Parathyroid adenoma (tissue), 2 donors: ENCODE results near the gene AKAP9.
"Not testable (repeated sequence)": the region's sequence is repeated elsewhere in the genome, so short reads cannot be mapped to it uniquely, and the experiment has no call there.

Experiments used
- H2AFZ ChIP-seq: fragments of 300-600 bp; sonication (generic); one replicate; pipeline ENCODE4 v1.7.0; 2017; ENCODE audit warnings: antibody characterized with exemption, mild to moderate bottlenecking
- H3K27ac ChIP-seq: fragments of 300-600 bp; sonication (generic); one replicate; pipeline ENCODE4 v1.7.0; 2017
- H3K27me3 ChIP-seq: fragments of 300-600 bp; sonication (generic); one replicate; pipeline ENCODE4 v1.7.0; 2017; ENCODE audit warnings: low read length; ENCODE audit not compliant: control insufficient read depth, insufficient read depth
- H3K36me3 ChIP-seq: fragments of 300-600 bp; sonication (generic); one replicate; pipeline ENCODE4 v1.7.0; 2017; ENCODE audit warnings: low read length; ENCODE audit not compliant: control insufficient read depth, insufficient read depth
- H3K4me1 ChIP-seq: fragments of 300-600 bp; sonication (generic); one replicate; pipeline ENCODE4 v1.7.0; 2017; ENCODE audit warnings: control low read depth
- H3K4me2 ChIP-seq: fragments of 300-600 bp; sonication (generic); one replicate; pipeline ENCODE4 v1.7.0; 2017; ENCODE audit warnings: low read length
- H3K4me3 ChIP-seq: fragments of 300-600 bp; sonication (generic); one replicate; pipeline ENCODE4 v1.7.0; 2017; ENCODE audit warnings: low read depth, low read length
- H3K79me2 ChIP-seq: fragments of 300-600 bp; sonication (generic); one replicate; pipeline ENCODE4 v1.7.0; 2017; ENCODE audit warnings: control low read depth
- H3K9ac ChIP-seq: fragments of 300-600 bp; sonication (generic); one replicate; pipeline ENCODE4 v1.7.0; 2017; ENCODE audit warnings: mild to moderate bottlenecking
- H3K9me3 ChIP-seq: fragments of 300-600 bp; sonication (generic); one replicate; pipeline ENCODE4 v1.7.0; 2017; ENCODE audit warnings: low read length; ENCODE audit not compliant: control insufficient read depth
- TF ChIP-seq, protein P1 (sequence below): fragments of 300-600 bp; sonication (generic); IDR thresholded peaks from one replicate; pipeline ENCODE4 v1.7.0; 2017; ENCODE audit warnings: antibody characterized with exemption, mild to moderate bottlenecking
- donor health status: primary hyperparathyroidism.

Gene AKAP9

DNA sequence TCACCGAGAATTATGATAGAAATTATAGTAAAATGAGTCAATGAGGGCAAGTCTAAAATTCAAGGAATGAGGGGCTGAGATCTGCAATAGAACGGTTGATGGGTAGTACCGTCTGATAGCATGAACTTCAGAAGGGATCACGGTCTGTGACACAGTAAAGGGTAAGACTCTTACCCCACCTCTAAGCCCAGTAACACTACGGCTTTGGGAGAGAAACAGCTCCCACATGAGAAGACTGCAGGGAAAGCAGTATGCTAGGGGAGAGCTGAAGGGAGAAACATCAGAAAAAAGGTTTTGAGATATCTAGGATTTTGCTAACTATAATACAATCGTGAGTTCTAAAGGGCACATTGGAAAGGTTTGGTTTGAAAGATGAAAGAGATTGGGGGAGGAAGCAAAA is 12.8 kb upstream of the AKAP9 start:
- Histone ChIP-seq H3K27me3 (no peaks in the 10 kb centered on the region), H3K4me3 (no peak overlapping the region), H3K79me2 (no peaks in the 10 kb centered on the region), H3K9ac (no peak overlapping the region), H3K4me2 (no peak overlapping the region), H3K36me3 (no peaks in the 10 kb centered on the region), H2AFZ (peak overlapping the region; percentile 31), H3K4me1 (no peaks in the 10 kb centered on the region), H3K9me3 (no peaks in the 10 kb centered on the region), H3K27ac (no peak overlapping the region)
- TF ChIP-seq, protein P1, sequence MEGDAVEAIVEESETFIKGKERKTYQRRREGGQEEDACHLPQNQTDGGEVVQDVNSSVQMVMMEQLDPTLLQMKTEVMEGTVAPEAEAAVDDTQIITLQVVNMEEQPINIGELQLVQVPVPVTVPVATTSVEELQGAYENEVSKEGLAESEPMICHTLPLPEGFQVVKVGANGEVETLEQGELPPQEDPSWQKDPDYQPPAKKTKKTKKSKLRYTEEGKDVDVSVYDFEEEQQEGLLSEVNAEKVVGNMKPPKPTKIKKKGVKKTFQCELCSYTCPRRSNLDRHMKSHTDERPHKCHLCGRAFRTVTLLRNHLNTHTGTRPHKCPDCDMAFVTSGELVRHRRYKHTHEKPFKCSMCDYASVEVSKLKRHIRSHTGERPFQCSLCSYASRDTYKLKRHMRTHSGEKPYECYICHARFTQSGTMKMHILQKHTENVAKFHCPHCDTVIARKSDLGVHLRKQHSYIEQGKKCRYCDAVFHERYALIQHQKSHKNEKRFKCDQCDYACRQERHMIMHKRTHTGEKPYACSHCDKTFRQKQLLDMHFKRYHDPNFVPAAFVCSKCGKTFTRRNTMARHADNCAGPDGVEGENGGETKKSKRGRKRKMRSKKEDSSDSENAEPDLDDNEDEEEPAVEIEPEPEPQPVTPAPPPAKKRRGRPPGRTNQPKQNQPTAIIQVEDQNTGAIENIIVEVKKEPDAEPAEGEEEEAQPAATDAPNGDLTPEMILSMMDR, result no peak

DNA sequence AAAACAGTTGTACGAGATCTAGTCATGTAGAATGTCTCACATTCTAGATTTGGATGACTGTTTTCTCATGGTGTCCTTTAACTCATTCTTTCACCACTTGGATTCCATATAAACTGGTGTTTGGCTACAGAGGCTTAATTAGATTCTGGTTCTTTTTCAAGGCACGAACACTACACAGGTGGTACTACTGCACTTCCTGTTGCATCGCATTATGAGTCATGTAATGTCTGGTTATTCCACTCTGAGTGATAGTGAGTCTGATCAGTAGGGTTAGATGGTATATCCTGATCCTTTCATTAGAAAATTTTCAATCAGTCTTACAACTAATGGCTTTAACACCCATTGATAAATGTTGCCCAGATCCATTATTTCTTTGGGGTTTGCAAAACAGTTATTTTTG is 11.2 kb upstream of the AKAP9 start:
- TF ChIP-seq, protein P1, result no peak
- H3K4me2 ChIP-seq, result no peak overlapping the region
- no peaks in the 10 kb centered on the region for H3K36me3 ChIP-seq
- H3K79me2 ChIP-seq, result no peaks in the 10 kb centered on the region
- no peak overlapping the region for H2AFZ ChIP-seq
- H3K9me3 ChIP-seq, result no peaks in the 10 kb centered on the region
- no peak overlapping the region for H3K27ac ChIP-seq
- no peaks in the 10 kb centered on the region for H3K4me1 ChIP-seq
- no peak overlapping the region for H3K9ac ChIP-seq
- no peak overlapping the region for H3K4me3 ChIP-seq
- no peaks in the 10 kb centered on the region for H3K27me3 ChIP-seq

DNA sequence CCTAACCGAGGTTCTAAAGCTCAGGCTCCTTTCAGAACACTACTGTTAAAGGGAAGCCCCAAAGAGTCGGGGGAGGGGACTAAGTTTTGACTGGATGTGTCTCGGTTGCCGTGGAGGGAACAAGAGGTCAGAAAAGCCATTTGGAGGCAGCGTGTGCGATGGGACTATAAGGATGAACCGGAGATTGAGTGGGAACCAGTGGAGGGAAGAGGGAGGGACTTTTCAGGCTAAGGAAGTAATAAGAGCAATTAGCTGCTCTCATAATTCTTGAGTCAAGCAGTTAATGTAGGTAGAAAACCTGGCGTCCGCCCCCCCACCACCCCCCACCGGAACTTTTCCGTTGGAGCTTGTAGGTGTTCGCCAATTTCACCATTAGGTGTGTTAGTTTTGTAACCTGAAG is 491 bp upstream of the AKAP9 start:
- peak overlapping the region; percentile 91 for H2AFZ ChIP-seq

DNA sequence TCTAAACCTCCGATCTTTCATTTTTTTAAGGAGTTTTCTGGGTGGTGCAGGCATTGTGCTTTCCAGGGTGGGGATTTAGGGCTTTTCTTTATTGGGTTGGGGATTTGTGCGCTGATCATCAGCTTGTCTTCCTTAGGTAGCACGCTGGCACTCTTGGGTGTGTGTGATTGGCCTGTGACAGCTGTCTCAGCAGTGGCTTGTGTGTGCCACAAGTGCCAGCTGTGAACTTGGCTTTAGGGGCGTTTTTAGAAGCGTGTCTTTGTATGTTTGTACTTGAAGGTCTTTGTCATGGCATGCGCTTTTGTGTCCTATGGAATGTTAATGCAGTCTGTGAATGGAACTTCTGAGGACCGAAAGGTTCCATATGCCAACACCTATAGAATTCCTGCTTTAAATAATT is 788 bp downstream of the AKAP9 start:
- Histone ChIP-seq H3K9me3 (no peaks in the 10 kb centered on the region), H3K4me1 (no peaks in the 10 kb centered on the region), H3K27me3 (no peaks in the 10 kb centered on the region), H3K4me2 (peak overlapping the region; percentile 88), H3K36me3 (no peaks in the 10 kb centered on the region), H3K4me3 (peak overlapping the region; percentile 97), H3K27ac (peak overlapping the region; percentile 92), H3K9ac (peak overlapping the region; percentile 82), H2AFZ (peak overlapping the region; percentile 91), H3K79me2 (peaks cover 24% of the 10 kb centered on the region)
- TF ChIP-seq, protein P1, result no peak

More for the DNA sequence above, 491 bp upstream of the AKAP9 start:
- H3K4me2 ChIP-seq, result peak overlapping the region; percentile 88
- TF ChIP-seq, protein P1, result no peak
- H3K27ac ChIP-seq, result peak overlapping the region; percentile 92
- no peaks in the 10 kb centered on the region for H3K36me3 ChIP-seq
- H3K4me3 ChIP-seq, result peak overlapping the region; percentile 97
- no peaks in the 10 kb centered on the region for H3K9me3 ChIP-seq
- no peaks in the 10 kb centered on the region for H3K4me1 ChIP-seq
- H3K27me3 ChIP-seq, result no peaks in the 10 kb centered on the region
- peak overlapping the region; percentile 82 for H3K9ac ChIP-seq
- H3K79me2 ChIP-seq, result peaks cover 18% of the 10 kb centered on the region

DNA sequence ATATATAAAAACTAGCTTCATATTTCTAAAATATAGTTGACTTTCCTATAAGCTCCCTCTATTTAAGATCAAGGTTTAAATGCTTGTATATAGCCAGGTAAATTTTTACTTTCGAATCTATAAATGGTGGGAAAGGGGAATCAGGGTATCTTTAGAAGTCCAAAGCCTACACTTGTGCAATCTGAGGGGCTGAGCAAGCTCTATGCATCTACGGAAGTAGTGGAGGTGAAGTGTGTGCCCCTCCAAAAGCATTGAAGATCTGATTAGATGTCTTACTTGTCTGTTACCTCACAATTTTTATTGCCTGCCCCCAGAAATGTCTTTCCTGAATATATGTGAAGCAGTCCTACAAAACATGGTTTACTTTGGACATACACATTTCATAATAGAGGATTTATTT is 1.6 kb downstream of the AKAP9 start:
- no peaks in the 10 kb centered on the region for H3K9me3 ChIP-seq
- TF ChIP-seq, protein P1, result no peak
- H3K4me3 ChIP-seq, result peak overlapping the region; percentile 97
- H3K4me2 ChIP-seq, result peak overlapping the region; percentile 88
- no peaks in the 10 kb centered on the region for H3K27me3 ChIP-seq
- no peak overlapping the region for H3K9ac ChIP-seq
- peaks cover 27% of the 10 kb centered on the region for H3K79me2 ChIP-seq
- no peak overlapping the region for H3K27ac ChIP-seq
- H3K36me3 ChIP-seq, result no peaks in the 10 kb centered on the region
- H2AFZ ChIP-seq, result no peak overlapping the region
- H3K4me1 ChIP-seq, result no peaks in the 10 kb centered on the region

DNA sequence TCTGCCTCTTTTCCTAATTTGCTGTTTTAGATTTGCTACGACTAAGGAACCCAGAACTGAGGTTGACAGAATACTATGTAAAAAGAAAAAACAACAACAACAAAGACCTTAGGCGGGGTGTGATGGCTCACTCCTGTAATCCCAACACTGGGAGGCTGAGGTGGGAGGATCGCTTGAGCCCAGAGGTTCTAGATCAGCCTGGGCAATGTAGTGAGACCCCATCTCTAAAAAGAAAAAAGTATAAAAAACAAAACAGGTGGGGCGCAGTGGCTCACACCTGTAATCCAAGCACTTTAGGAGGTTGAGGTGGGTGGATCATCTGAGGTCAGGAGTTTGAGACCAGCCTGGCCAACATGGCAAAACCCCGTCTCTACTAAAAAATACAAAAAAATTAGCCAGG is 4.3 kb downstream of the AKAP9 start:
- H3K9ac ChIP-seq, H3K27me3 ChIP-seq, H3K4me3 ChIP-seq, H3K27ac ChIP-seq, H3K4me2 ChIP-seq, H2AFZ ChIP-seq, H3K4me1 ChIP-seq, H3K36me3 ChIP-seq, H3K9me3 ChIP-seq: not testable (repeated sequence)
- H3K79me2 ChIP-seq, result peaks cover 44% of the 10 kb centered on the region
